Measurements from ENCODE around the gene CDKL1.

- no peak for TF ChIP-seq CTCF (conservative IDR thresholded peaks at IDR 0.05; ENCODE audit: low read depth, low read length)
- no peak for TF ChIP-seq EZH2 (IDR thresholded peaks at IDR 0.05; ENCODE audit: low read length, unreplicated experiment)
These were observed 77.4 kb downstream of the CDKL1 start for GRCh38 chr14:50319293-50319692.
